ENCODE data around the gene CCDC54. TPM values are rescaled to one million over a fixed set of nuclear protein-coding genes. Genes with fewer than 3 reads are reported as not detected.

Gene CCDC54
- total and polyA plus RNA-seq, 2 donors from 2014 or later, result not detected

- Histone ChIP-seq H3K9ac (ENCODE audit: low read length in 3 of 3) (no peak overlapping the region), H3K27me3 (ENCODE audit: control insufficient read depth, insufficient read depth, low read length) (no peaks in the 10 kb centered on the region), H3K36me3 (ENCODE audit: control insufficient read depth in 2 of 3, insufficient read depth in 3 of 3, low read length in 3 of 3) (no peaks in the 10 kb centered on the region), H3K9me3 (ENCODE audit: control insufficient read depth in 2 of 3, insufficient read depth in 1 of 3, low read length in 3 of 3) (no peaks in the 10 kb centered on the region), H3K27ac (ENCODE audit: low read depth in 2 of 2, low read length in 2 of 2) (no peak overlapping the region), H3K4me1 (ENCODE audit: control insufficient read depth in 2 of 3, insufficient read depth in 2 of 3, low read depth in 1 of 3, low read length in 3 of 3) (no peaks in the 10 kb centered on the region), H3K4me3 (ENCODE audit: low read length in 3 of 3) (no peak overlapping the region)
- FAIRE-seq, result no peak
- intact Hi-C loops (cut with DNase I), result no loop called here
- no peak for DNase-seq
- no peak for TF ChIP-seq CTCF (IDR thresholded peaks at IDR 0.05; ENCODE audit: borderline replicate concordance, extremely low read depth, insufficient read depth)
Measured at GRCh38 chr3:107402214-107402613, 25.0 kb downstream of the CCDC54 start.

- FAIRE-seq, result no peak
- peaks cover 0 to 4% (median 0%) of the 10 kb centered on the region in 3 donors for H3K9me3 ChIP-seq (ENCODE audit: control insufficient read depth in 2 of 3, insufficient read depth in 1 of 3, low read length in 3 of 3)
- no peaks in the 10 kb centered on the region for H3K4me1 ChIP-seq (ENCODE audit: control insufficient read depth in 2 of 3, insufficient read depth in 2 of 3, low read depth in 1 of 3, low read length in 3 of 3)
- no peaks in the 10 kb centered on the region for H3K27me3 ChIP-seq (ENCODE audit: control insufficient read depth, insufficient read depth, low read length)
- no peak for TF ChIP-seq CTCF (IDR thresholded peaks at IDR 0.05; ENCODE audit: borderline replicate concordance, extremely low read depth, insufficient read depth)
- H3K4me3 ChIP-seq (ENCODE audit: low read length in 3 of 3), result no peak overlapping the region
- DNase-seq, result no peak
- intact Hi-C loops (cut with DNase I), result no loop called here
- H3K9ac ChIP-seq (ENCODE audit: low read length in 3 of 3), result no peak overlapping the region
- no peak overlapping the region for H3K27ac ChIP-seq (ENCODE audit: low read depth in 2 of 2, low read length in 2 of 2)
- no peaks in the 10 kb centered on the region for H3K36me3 ChIP-seq (ENCODE audit: control insufficient read depth in 2 of 3, insufficient read depth in 3 of 3, low read length in 3 of 3)
Measured at GRCh38 chr3:107404727-107405469, 27.7 kb downstream of the CCDC54 start.

GRCh38 chr3:107407355-107407754, 30.1 kb downstream of the CCDC54 start:
- H3K36me3 ChIP-seq (ENCODE audit: control insufficient read depth in 2 of 3, insufficient read depth in 3 of 3, low read length in 3 of 3), result no peaks in the 10 kb centered on the region
- H3K9me3 ChIP-seq (ENCODE audit: control insufficient read depth in 2 of 3, insufficient read depth in 1 of 3, low read length in 3 of 3), result peaks cover 0 to 6% (median 0%) of the 10 kb centered on the region in 3 donors
- H3K27ac ChIP-seq (ENCODE audit: low read depth in 2 of 2, low read length in 2 of 2), result no peak overlapping the region
- TF ChIP-seq CTCF (IDR thresholded peaks at IDR 0.05; ENCODE audit: borderline replicate concordance, extremely low read depth, insufficient read depth), result no peak
- DNase-seq, result no peak
- no peak overlapping the region for H3K9ac ChIP-seq (ENCODE audit: low read length in 3 of 3)
- H3K4me3 ChIP-seq (ENCODE audit: low read length in 3 of 3), result no peak overlapping the region
- intact Hi-C loops (cut with DNase I), result no loop called here
- no peaks in the 10 kb centered on the region for H3K4me1 ChIP-seq (ENCODE audit: control insufficient read depth in 2 of 3, insufficient read depth in 2 of 3, low read depth in 1 of 3, low read length in 3 of 3)
- FAIRE-seq, result no peak
- H3K27me3 ChIP-seq (ENCODE audit: control insufficient read depth, insufficient read depth, low read length), result no peaks in the 10 kb centered on the region

Data from kidney (tissue), 14 donors.